H9 (cell line): ENCODE measurements around the gene PCCA. TPM values are rescaled to one million over a fixed set of nuclear protein-coding genes. Genes with fewer than 3 reads are reported as not detected.

Experiments used
- total RNA-seq: library from RNA; stranded (reverse); gene quantifications from 2 replicates; pipeline ENCODE4 v1.2.1, GENCODE V29; 2021

PCCA gene
- total RNA-seq, 1 experiment from 2014 or later: 56.5 TPM

Other genes with a start within 250 kb of the PCCA start
- 51.9 and 52.6 TPM in 2 replicates for gene ZIC5, start 117.3 kb upstream of the PCCA start, total RNA-seq
- gene ZIC2, start 107.3 kb upstream of the PCCA start, total RNA-seq: 426 and 454 TPM in 2 replicates